ENCODE measurements around the gene UBE2J1. TPM values are rescaled to one million over a fixed set of nuclear protein-coding genes. Genes with fewer than 3 reads are reported as not detected.

Gene UBE2J1
- polyA plus RNA-seq, 1 donor from 2014 or later, result 47.2 TPM

DNA sequence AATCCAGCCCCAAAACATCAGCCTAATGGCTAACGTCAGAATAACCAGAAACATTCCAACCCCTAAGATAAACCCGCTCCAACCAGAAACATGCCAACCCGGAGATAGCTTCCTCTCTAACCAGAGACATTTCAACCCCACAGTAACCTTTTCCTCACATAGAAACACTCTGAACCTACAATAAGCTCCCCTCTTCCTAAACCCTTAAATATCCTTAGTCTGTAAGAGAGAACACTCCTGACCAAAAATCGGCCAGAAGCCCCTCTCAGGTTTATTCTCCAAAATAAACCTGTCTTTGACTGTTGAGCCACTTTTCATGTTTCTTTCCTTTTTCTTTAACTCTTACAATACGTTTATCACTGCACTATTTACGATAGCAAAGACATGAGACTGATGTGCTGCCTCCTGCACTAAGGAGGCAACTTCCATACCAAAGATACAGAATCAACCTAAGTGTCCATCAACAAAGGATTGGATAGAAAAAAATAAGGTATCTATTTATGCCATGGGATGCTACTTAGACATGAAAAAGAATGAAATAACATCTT lies 32.4 kb downstream of the UBE2J1 start:
- H3K9ac ChIP-seq (ENCODE audit: low read length), result no peak overlapping the region
- H3K27me3 ChIP-seq (ENCODE audit: insufficient read depth, low read depth, low read length), result no peaks in the 10 kb centered on the region
- TF ChIP-seq TAF1 (IDR thresholded peaks at IDR 0.05; ENCODE audit: low read depth) (no peak), POLR2AphosphoS5 (IDR thresholded peaks at IDR 0.05) (no peak), MXI1 (conservative IDR thresholded peaks at IDR 0.05; ENCODE audit: poor library complexity, severe bottlenecking) (no peak), SMC3 (conservative IDR thresholded peaks at IDR 0.05; ENCODE audit: poor library complexity) (no peak), EZH2 (IDR thresholded peaks at IDR 0.05; ENCODE audit: borderline replicate concordance, insufficient read depth, low read length, poor library complexity, severe bottlenecking) (no peak)
- TF ChIP-seq, protein P1, sequence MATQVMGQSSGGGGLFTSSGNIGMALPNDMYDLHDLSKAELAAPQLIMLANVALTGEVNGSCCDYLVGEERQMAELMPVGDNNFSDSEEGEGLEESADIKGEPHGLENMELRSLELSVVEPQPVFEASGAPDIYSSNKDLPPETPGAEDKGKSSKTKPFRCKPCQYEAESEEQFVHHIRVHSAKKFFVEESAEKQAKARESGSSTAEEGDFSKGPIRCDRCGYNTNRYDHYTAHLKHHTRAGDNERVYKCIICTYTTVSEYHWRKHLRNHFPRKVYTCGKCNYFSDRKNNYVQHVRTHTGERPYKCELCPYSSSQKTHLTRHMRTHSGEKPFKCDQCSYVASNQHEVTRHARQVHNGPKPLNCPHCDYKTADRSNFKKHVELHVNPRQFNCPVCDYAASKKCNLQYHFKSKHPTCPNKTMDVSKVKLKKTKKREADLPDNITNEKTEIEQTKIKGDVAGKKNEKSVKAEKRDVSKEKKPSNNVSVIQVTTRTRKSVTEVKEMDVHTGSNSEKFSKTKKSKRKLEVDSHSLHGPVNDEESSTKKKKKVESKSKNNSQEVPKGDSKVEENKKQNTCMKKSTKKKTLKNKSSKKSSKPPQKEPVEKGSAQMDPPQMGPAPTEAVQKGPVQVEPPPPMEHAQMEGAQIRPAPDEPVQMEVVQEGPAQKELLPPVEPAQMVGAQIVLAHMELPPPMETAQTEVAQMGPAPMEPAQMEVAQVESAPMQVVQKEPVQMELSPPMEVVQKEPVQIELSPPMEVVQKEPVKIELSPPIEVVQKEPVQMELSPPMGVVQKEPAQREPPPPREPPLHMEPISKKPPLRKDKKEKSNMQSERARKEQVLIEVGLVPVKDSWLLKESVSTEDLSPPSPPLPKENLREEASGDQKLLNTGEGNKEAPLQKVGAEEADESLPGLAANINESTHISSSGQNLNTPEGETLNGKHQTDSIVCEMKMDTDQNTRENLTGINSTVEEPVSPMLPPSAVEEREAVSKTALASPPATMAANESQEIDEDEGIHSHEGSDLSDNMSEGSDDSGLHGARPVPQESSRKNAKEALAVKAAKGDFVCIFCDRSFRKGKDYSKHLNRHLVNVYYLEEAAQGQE (IDR thresholded peaks at IDR 0.05; ENCODE audit: borderline replicate concordance), result no peak
- no peak overlapping the region for H3K4me2 ChIP-seq (ENCODE audit: low read length)
- no peak overlapping the region for H2AFZ ChIP-seq (ENCODE audit: low read depth, low read length)
- no peaks in the 10 kb centered on the region for H3K36me3 ChIP-seq (ENCODE audit: insufficient read depth, low read length)
- no peak overlapping the region for H3K27ac ChIP-seq (ENCODE audit: low read length)
- no peaks in the 10 kb centered on the region for H3K9me3 ChIP-seq (ENCODE audit: low read length)
- no peaks in the 10 kb centered on the region for H3K9me2 ChIP-seq (ENCODE audit: insufficient read depth, low read length)
- no peaks in the 10 kb centered on the region for H3K79me2 ChIP-seq (replicated peaks; ENCODE audit: insufficient read depth, low read length)
- H4K20me1 ChIP-seq (ENCODE audit: insufficient read depth), result no peaks in the 10 kb centered on the region
- no peaks in the 10 kb centered on the region for H3F3A ChIP-seq (ENCODE audit: insufficient read depth, low read length, poor library complexity, severe bottlenecking)
- no peak overlapping the region for H3K4me3 ChIP-seq (ENCODE audit: low read length)

- no peak overlapping the region for H3K4me3 ChIP-seq (ENCODE audit: low read length)
- H3K4me2 ChIP-seq (ENCODE audit: low read length), result no peak overlapping the region
- H4K20me1 ChIP-seq (ENCODE audit: insufficient read depth), result no peaks in the 10 kb centered on the region
- H3K9me2 ChIP-seq (ENCODE audit: insufficient read depth, low read length), result no peaks in the 10 kb centered on the region
- H3K36me3 ChIP-seq (ENCODE audit: insufficient read depth, low read length), result no peaks in the 10 kb centered on the region
- H3K9ac ChIP-seq (ENCODE audit: low read length), result no peak overlapping the region
- no peaks in the 10 kb centered on the region for H3F3A ChIP-seq (ENCODE audit: insufficient read depth, low read length, poor library complexity, severe bottlenecking)
- no peak overlapping the region for H2AFZ ChIP-seq (ENCODE audit: low read depth, low read length)
- H3K79me2 ChIP-seq (replicated peaks; ENCODE audit: insufficient read depth, low read length), result no peaks in the 10 kb centered on the region
- no peaks in the 10 kb centered on the region for H3K27me3 ChIP-seq (ENCODE audit: insufficient read depth, low read depth, low read length)
- H3K9me3 ChIP-seq (ENCODE audit: low read length), result no peaks in the 10 kb centered on the region
- H3K27ac ChIP-seq (ENCODE audit: low read length), result no peak overlapping the region
- TF ChIP-seq POLR2AphosphoS5 (IDR thresholded peaks at IDR 0.05) (no peak), MXI1 (conservative IDR thresholded peaks at IDR 0.05; ENCODE audit: poor library complexity, severe bottlenecking) (no peak), SMC3 (conservative IDR thresholded peaks at IDR 0.05; ENCODE audit: poor library complexity) (no peak), EP300 (conservative IDR thresholded peaks at IDR 0.05; ENCODE audit: poor library complexity, severe bottlenecking) (no peak), TAF1 (IDR thresholded peaks at IDR 0.05; ENCODE audit: low read depth) (no peak), RAD21 (conservative IDR thresholded peaks at IDR 0.05) (no peak), EZH2 (IDR thresholded peaks at IDR 0.05; ENCODE audit: borderline replicate concordance, insufficient read depth, low read length, poor library complexity, severe bottlenecking) (no peak), CTCF (IDR thresholded peaks at IDR 0.05; ENCODE audit: poor library complexity, severe bottlenecking) (no peak)
- TF ChIP-seq, protein P1 (IDR thresholded peaks at IDR 0.05; ENCODE audit: borderline replicate concordance), result no peak
Measured at GRCh38 chr6:89317067-89317466, 35.5 kb downstream of the UBE2J1 start.
